ENCODE measurements around the gene RAB29.
A peak's percentile ranks its signal among the peaks of the same experiment; 100 is the strongest.

The RAB29 gene

GRCh38 chr1:205794011-205794730 lies 18.9 kb upstream of the RAB29 start:
- DNase-seq, result no peak

- no peak for DNase-seq
Measured at GRCh38 chr1:205792961-205793673, 17.8 kb upstream of the RAB29 start.

GRCh38 chr1:205792481-205792881 lies 17.2 kb upstream of the RAB29 start:
- no peak for DNase-seq

GRCh38 chr1:205791568-205792180 lies 16.4 kb upstream of the RAB29 start:
- DNase-seq, result peak; percentile 47

GRCh38 chr1:205787287-205787916 lies 12.1 kb upstream of the RAB29 start:
- DNase-seq, result no peak

- no peak for DNase-seq
Measured at GRCh38 chr1:205786601-205787000, 11.3 kb upstream of the RAB29 start.

- no peak for DNase-seq
Measured at GRCh38 chr1:205785446-205785845, 10.2 kb upstream of the RAB29 start.

- no peak for DNase-seq
Measured at GRCh38 chr1:205783904-205784303, 8.6 kb upstream of the RAB29 start.

- DNase-seq, result no peak
Measured at GRCh38 chr1:205783433-205783795, 8.1 kb upstream of the RAB29 start.

- DNase-seq, result no peak
Measured at GRCh38 chr1:205782627-205783432, 7.5 kb upstream of the RAB29 start.

- DNase-seq, result no peak
Measured at GRCh38 chr1:205780335-205780734, 5.1 kb upstream of the RAB29 start.

- no peak for DNase-seq
Measured at GRCh38 chr1:205777994-205778393, 2.7 kb upstream of the RAB29 start.

GRCh38 chr1:205775717-205776056 lies 405 bp upstream of the RAB29 start:
- DNase-seq, result no peak

GRCh38 chr1:205774198-205775014 lies 876 bp downstream of the RAB29 start:
- DNase-seq, result no peak

GRCh38 chr1:205772607-205773032 lies 2.7 kb downstream of the RAB29 start:
- no peak for DNase-seq

GRCh38 chr1:205770618-205771017 lies 4.7 kb downstream of the RAB29 start:
- no peak for DNase-seq

- no peak for DNase-seq
Measured at GRCh38 chr1:205769641-205770365, 5.5 kb downstream of the RAB29 start.

- no peak for DNase-seq
Measured at GRCh38 chr1:205767248-205767647, 8.0 kb downstream of the RAB29 start.

GRCh38 chr1:205766570-205766969 lies 8.7 kb downstream of the RAB29 start:
- no peak for DNase-seq

GRCh38 chr1:205766038-205766437 lies 9.2 kb downstream of the RAB29 start:
- DNase-seq, result no peak

- no peak for DNase-seq
Measured at GRCh38 chr1:205764578-205764977, 10.7 kb downstream of the RAB29 start.

Measured in NCI-H1694 (cell line).